Ovary (tissue), 3 donors: ENCODE measurements around the gene TAS2R8.

Experiments
- CTCF ChIP-seq, 3 donors: fragments of 450-650 bp in 2 of 3; fragments of 200-600 bp in 1 of 3; IDR thresholded peaks; one replicate each; pipeline versions ENCODE4 v1.5.1 to v1.8.0; 2016 to 2022; ENCODE audit warnings: antibody characterized with exemption in 3 of 3, mild to moderate bottlenecking in 1 of 3
- EP300 ChIP-seq: sonication (generic); formaldehyde crosslinking; IDR thresholded peaks from one replicate; pipeline ENCODE4 v1.6.1; 2017; ENCODE audit warnings: antibody characterized with exemption
- POLR2A ChIP-seq: fragments of 450-650 bp; IDR thresholded peaks from one replicate; pipeline ENCODE4 v1.6.1; 2017; ENCODE audit warnings: antibody characterized with exemption, mild to moderate bottlenecking, moderate library complexity
- donor health status: DM: no; HTN: no; CAD: no.

- no peak for TF ChIP-seq EP300
- TF ChIP-seq CTCF (IDR thresholded peaks at IDR 0.05): no peak
- TF ChIP-seq POLR2A: no peak
These were observed at the start of gene TAS2R8 for GRCh38 chr12:10807186-10807585.
